ENCODE data around the gene ANKS1A. TPM values are rescaled to one million over a fixed set of nuclear protein-coding genes. Genes with fewer than 3 reads are reported as not detected.
"Not testable (repeated sequence)": the region's sequence is repeated elsewhere in the genome, so short reads cannot be mapped to it uniquely, and the experiment has no call there.

Gene ANKS1A
- total and polyA plus RNA-seq, 2 experiments from 2014 or later = 17.5 to 25.4 TPM

GRCh38 chr6:35107761-35108160 is 218.7 kb downstream of the ANKS1A start:
- H3K36me3 ChIP-seq (replicated peaks; ENCODE audit: insufficient read depth, low read depth) = not testable (repeated sequence)

GRCh38 chr6:35108309-35108885 is 219.3 kb downstream of the ANKS1A start:
- Histone ChIP-seq H4K20me1 (ENCODE audit: insufficient read depth, poor library complexity, severe bottlenecking) (no peaks in the 10 kb centered on the region), H3K36me3 (replicated peaks; ENCODE audit: insufficient read depth, low read depth) (no peaks in the 10 kb centered on the region), H2AFZ (no peak overlapping the region), H3K27ac (no peak overlapping the region), H3K4me1 (ENCODE audit: insufficient read depth) (no peaks in the 10 kb centered on the region), H3K4me3 (no peak overlapping the region), H3K9me3 (ENCODE audit: low read depth) (peaks cover 6% of the 10 kb centered on the region), H3K4me2 (no peak overlapping the region), H3K79me2 (no peaks in the 10 kb centered on the region), H3K9me2 (replicated peaks; ENCODE audit: insufficient read depth) (no peaks in the 10 kb centered on the region), H3K27me3 (no peaks in the 10 kb centered on the region)
- DNase-seq (ENCODE audit: low spot score) = no peak
- whole genome bisulfite sequencing (ENCODE audit: low lambda C conversion rate, missing lambda C conversion rate) = 85% methylated on average over 2 of the region's 2 CpGs
- no peak for TF ChIP-seq EZH2 (IDR thresholded peaks at IDR 0.05; ENCODE audit: borderline replicate concordance)
- no peak for TF ChIP-seq EZH2phosphoT487 (IDR thresholded peaks at IDR 0.05; ENCODE audit: low read depth, severe bottlenecking, unreplicated experiment)

More at GRCh38 chr6:35107761-35108160, 218.7 kb downstream of the ANKS1A start:
- not testable (repeated sequence) for H4K20me1 ChIP-seq (ENCODE audit: insufficient read depth, poor library complexity, severe bottlenecking); H3K4me1 ChIP-seq (ENCODE audit: insufficient read depth); H3K27ac ChIP-seq; H3K27me3 ChIP-seq; DNase-seq (ENCODE audit: low spot score); H3K9me2 ChIP-seq (replicated peaks; ENCODE audit: insufficient read depth); H2AFZ ChIP-seq; H3K9me3 ChIP-seq (ENCODE audit: low read depth); H3K4me3 ChIP-seq; H3K79me2 ChIP-seq; H3K4me2 ChIP-seq
- WGBS (ENCODE audit: low lambda C conversion rate, missing lambda C conversion rate) = 36% methylated on average over 5 of the region's 5 CpGs

- Histone ChIP-seq H3K27me3 (no peaks in the 10 kb centered on the region), H3K27ac (no peak overlapping the region), H3K79me2 (no peaks in the 10 kb centered on the region), H2AFZ (no peak overlapping the region), H4K20me1 (ENCODE audit: insufficient read depth, poor library complexity, severe bottlenecking) (no peaks in the 10 kb centered on the region), H3K4me1 (ENCODE audit: insufficient read depth) (no peaks in the 10 kb centered on the region), H3K4me3 (no peak overlapping the region), H3K4me2 (no peak overlapping the region), H3K36me3 (replicated peaks; ENCODE audit: insufficient read depth, low read depth) (no peaks in the 10 kb centered on the region), H3K9me2 (replicated peaks; ENCODE audit: insufficient read depth) (no peaks in the 10 kb centered on the region), H3K9me3 (ENCODE audit: low read depth) (no peaks in the 10 kb centered on the region)
- no peak for DNase-seq (ENCODE audit: low spot score)
- 72% methylated on average over 2 of the region's 2 CpGs for WGBS (ENCODE audit: low lambda C conversion rate, missing lambda C conversion rate)
- TF ChIP-seq CTCF (IDR thresholded peaks at IDR 0.05; ENCODE audit: poor library complexity) (no peak), EZH2 (IDR thresholded peaks at IDR 0.05; ENCODE audit: borderline replicate concordance) (no peak), EZH2phosphoT487 (IDR thresholded peaks at IDR 0.05; ENCODE audit: low read depth, severe bottlenecking, unreplicated experiment) (no peak)
These were observed 231.7 kb downstream of the ANKS1A start for GRCh38 chr6:35120746-35121145.

- Histone ChIP-seq H3K4me1 (ENCODE audit: insufficient read depth) (peaks cover 4% of the 10 kb centered on the region), H3K9me3 (ENCODE audit: low read depth) (no peaks in the 10 kb centered on the region), H3K4me2 (no peak overlapping the region), H3K27me3 (no peaks in the 10 kb centered on the region), H4K20me1 (ENCODE audit: insufficient read depth, poor library complexity, severe bottlenecking) (no peaks in the 10 kb centered on the region), H3K79me2 (no peaks in the 10 kb centered on the region), H3K36me3 (replicated peaks; ENCODE audit: insufficient read depth, low read depth) (no peaks in the 10 kb centered on the region), H3K27ac (no peak overlapping the region), H2AFZ (no peak overlapping the region), H3K9me2 (replicated peaks; ENCODE audit: insufficient read depth) (no peaks in the 10 kb centered on the region), H3K4me3 (no peak overlapping the region)
- no peak for DNase-seq (ENCODE audit: low spot score)
- no peak for TF ChIP-seq EZH2phosphoT487 (IDR thresholded peaks at IDR 0.05; ENCODE audit: low read depth, severe bottlenecking, unreplicated experiment)
- TF ChIP-seq EZH2 (IDR thresholded peaks at IDR 0.05; ENCODE audit: borderline replicate concordance) = no peak
- no peak for TF ChIP-seq CTCF (IDR thresholded peaks at IDR 0.05; ENCODE audit: poor library complexity)
- WGBS (ENCODE audit: low lambda C conversion rate, missing lambda C conversion rate) = 96% methylated on average over 1 of the region's 1 CpG
These were observed 235.3 kb downstream of the ANKS1A start for GRCh38 chr6:35124356-35124755.

All from hepatocyte (in vitro differentiated cells).